GM12892 (cell line): ENCODE results near the gene RARRES2.

Source experiments
- POLR2A ChIP-seq: IDR thresholded peaks from 2 replicates; pipeline ENCODE4 v1.6.1; 2011; ENCODE audit warnings: low read depth, low read length, control low read depth
- POLR2AphosphoS5 ChIP-seq: IDR thresholded peaks from 2 replicates; pipeline ENCODE4 v1.6.1; 2011; ENCODE audit warnings: low read depth, low read length, control low read depth
- TAF1 ChIP-seq: IDR thresholded peaks from 2 replicates; pipeline ENCODE4 v1.6.1; 2011; ENCODE audit warnings: low read depth, mild to moderate bottlenecking, control low read depth, low read length, borderline replicate concordance

GRCh38 chr7:150373049-150373801 is 31.8 kb upstream of the RARRES2 start:
- TF ChIP-seq POLR2A = no peak
- no peak for TF ChIP-seq TAF1
- TF ChIP-seq POLR2AphosphoS5 = peak; percentile 44
